Ovary (tissue), 9 donors: ENCODE measurements around the gene MYH9. TPM values are rescaled to one million over a fixed set of nuclear protein-coding genes. Genes with fewer than 3 reads are reported as not detected.

Experiments
- DNase-seq, 5 donors: peaks; one replicate each; pipeline ENCODE4 v3.0.0-alpha.2; 2019 to 2020
- H3K27ac ChIP-seq, 2 donors: fragments of 200-600 bp; one replicate each; pipeline versions ENCODE4 v1.5.1 to v1.8.0; 2019 to 2022
- H3K27me3 ChIP-seq: fragments of 200-600 bp; one replicate; pipeline ENCODE4 v1.8.0; 2022
- H3K36me3 ChIP-seq: fragments of 200-600 bp; sonication (generic); one replicate; pipeline ENCODE4 v1.5.1; 2019
- H3K4me1 ChIP-seq: one replicate; pipeline ENCODE4 v1.8.1; 2013; ENCODE audit warnings: mild to moderate bottlenecking, moderate library complexity; ENCODE audit not compliant: insufficient read depth
- H3K4me3 ChIP-seq: fragments of 200-600 bp; sonication (generic); one replicate; pipeline ENCODE4 v1.5.1; 2017
- H3K9me3 ChIP-seq, 2 donors: fragments of 200-600 bp in 1 of 2; sonication (generic) in 1 of 2; one replicate each; pipeline versions ENCODE4 v1.5.1 to v1.8.1; 2013 to 2019; ENCODE audit warnings: mild to moderate bottlenecking in 1 of 2, moderate library complexity in 1 of 2
- CTCF ChIP-seq, 3 donors: fragments of 450-650 bp in 2 of 3; fragments of 200-600 bp in 1 of 3; IDR thresholded peaks; one replicate each; pipeline versions ENCODE4 v1.5.1 to v1.8.0; 2016 to 2022; ENCODE audit warnings: antibody characterized with exemption in 3 of 3, mild to moderate bottlenecking in 1 of 3
- EP300 ChIP-seq: sonication (generic); formaldehyde crosslinking; IDR thresholded peaks from one replicate; pipeline ENCODE4 v1.6.1; 2017; ENCODE audit warnings: antibody characterized with exemption
- POLR2A ChIP-seq: fragments of 450-650 bp; IDR thresholded peaks from one replicate; pipeline ENCODE4 v1.6.1; 2017; ENCODE audit warnings: antibody characterized with exemption, mild to moderate bottlenecking, moderate library complexity
- WGBS, 3 donors: extraction: QIAGEN DNeasy Blood & Tissue Kit in 1 of 3; methylation state at CpG; one replicate each; pipeline versions ENCODE4 v1.1.5 to v1.1.7; 2013 to 2017; 5-methylcytosine and 5-hydroxymethylcytosine counted together
- intact Hi-C, 4 donors: fragments of 100-400 bp; cut with DNase I; formaldehyde crosslinking; loops; one replicate each; pipeline versions ENCODE4 v1.11.0 to v1.15.1; 2022 to 2023
- polyA plus RNA-seq, 2 donors: library from polyadenylated mRNA; stranded (reverse); fragments of 200-250 nt in 1 of 2; fragments of 350-450 nt in 1 of 2; fragmentation: Illumina TruSeq in 1 of 2; extraction: RNeasy Lipid Tissue Mini Kit (QIAGEN cat#74804) in 1 of 2; gene quantifications; one replicate each; pipeline ENCODE4 v1.2.3, GENCODE V29; 2013 to 2014
- total RNA-seq, 7 donors: library from RNA; depleted of rRNA in 2 of 7; stranded (reverse); fragments of >200 nt in 2 of 7; fragmentation: NEBNext Ultra II Directional in 3 of 7; extraction: Animal tissue kit (Norgen Biotek cat#: 25700) in 3 of 7; gene quantifications; one replicate each; pipeline versions ENCODE4 v1.1.0 to v1.2.4, GENCODE V29; 2016 to 2023
- donor health status: DM: no; HTN: no; CAD: no; lungs with moderate emphysema.
- donor health status: DM: no; HTN: no; CAD: no.
- donor health status: Bipolar disorder and iron deficiency.
- donor health status: DM: yes; HTN: yes; CAD: no.
- donor health status: DM: no; HTN: no; CAD: no.
- donor health status: DM: yes; HTN: yes; CAD: no.

MYH9 gene
- total and polyA plus RNA-seq, 9 donors: 128 to 530 (median 348) TPM

GRCh38 chr22:36259615-36260300 is 128.0 kb downstream of the MYH9 start:
- WGBS, 3 donors: 63 to 70% (median 66%) methylated on average over 14 of the region's 14 CpGs
- Histone ChIP-seq H3K36me3 (no peaks in the 10 kb centered on the region), H3K27me3 (no peaks in the 10 kb centered on the region), H3K4me3 (no peak overlapping the region), H3K9me3 (no peaks in the 10 kb centered on the region), H3K4me1 (peaks cover 11% of the 10 kb centered on the region), H3K27ac (peak overlapping the region in 1 of 2 donors; percentile 67)
- intact Hi-C loops: no loop called here
- TF ChIP-seq POLR2A: no peak
- TF ChIP-seq EP300: no peak
- no peak for TF ChIP-seq CTCF (IDR thresholded peaks at IDR 0.05)
- no peak for DNase-seq

DNA sequence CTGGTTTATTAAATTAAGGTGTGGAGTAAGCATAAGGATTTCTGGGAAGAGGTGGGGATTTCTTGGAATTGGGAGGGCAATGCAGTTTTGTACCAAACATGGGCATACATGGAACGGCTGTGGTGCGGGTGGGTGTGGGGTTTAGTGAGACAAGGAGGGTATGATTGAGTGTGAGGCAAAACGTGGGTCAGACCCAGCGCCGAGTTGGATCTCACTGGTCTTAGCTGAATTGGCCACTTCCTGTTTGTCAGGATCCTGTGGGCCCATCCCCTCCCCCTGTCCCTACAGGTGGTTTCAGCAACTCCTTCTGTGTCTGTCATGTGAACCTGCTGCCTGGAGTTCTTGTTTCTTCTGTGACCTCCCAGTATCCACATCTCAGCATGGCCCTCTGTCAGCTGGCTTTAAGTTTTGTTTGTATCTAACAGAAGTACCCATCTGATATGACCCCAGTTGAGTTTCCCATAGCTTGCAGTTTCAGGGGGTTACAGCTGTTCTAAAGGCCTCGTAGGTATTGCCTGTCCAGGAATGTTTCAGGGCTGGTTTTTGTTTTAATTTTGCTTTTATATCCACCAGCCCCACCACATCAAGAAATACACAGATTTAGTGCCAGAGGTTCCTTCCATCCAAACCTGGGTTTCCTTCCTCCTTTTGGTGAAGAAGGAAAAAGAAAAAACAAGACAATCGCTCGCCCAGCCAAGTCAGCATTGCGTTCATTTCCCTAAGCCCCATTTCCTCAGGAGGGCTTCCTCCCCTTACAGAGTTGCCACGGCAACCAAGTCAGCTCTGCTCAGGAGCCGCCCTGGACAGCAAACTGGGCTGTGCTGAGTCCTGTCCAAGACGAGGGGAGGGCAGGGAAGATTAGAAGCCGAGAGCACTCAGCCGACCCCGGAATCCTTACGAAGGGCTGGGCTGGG is 128.8 kb downstream of the MYH9 start:
- Histone ChIP-seq H3K27me3 (no peaks in the 10 kb centered on the region), H3K36me3 (no peaks in the 10 kb centered on the region), H3K4me1 (peaks cover 11% of the 10 kb centered on the region), H3K27ac (peak overlapping the region in 1 of 2 donors; percentile 67), H3K4me3 (no peak overlapping the region), H3K9me3 (no peaks in the 10 kb centered on the region)
- intact Hi-C loops: no loop called here
- 22 to 34% (median 30%) methylated on average over 16 of the region's 16 CpGs for WGBS, 3 donors
- TF ChIP-seq EP300: no peak
- TF ChIP-seq POLR2A: no peak
- TF ChIP-seq CTCF (IDR thresholded peaks at IDR 0.05): no peak
- peak; percentile 62 to 78 (median 70) for DNase-seq

DNA sequence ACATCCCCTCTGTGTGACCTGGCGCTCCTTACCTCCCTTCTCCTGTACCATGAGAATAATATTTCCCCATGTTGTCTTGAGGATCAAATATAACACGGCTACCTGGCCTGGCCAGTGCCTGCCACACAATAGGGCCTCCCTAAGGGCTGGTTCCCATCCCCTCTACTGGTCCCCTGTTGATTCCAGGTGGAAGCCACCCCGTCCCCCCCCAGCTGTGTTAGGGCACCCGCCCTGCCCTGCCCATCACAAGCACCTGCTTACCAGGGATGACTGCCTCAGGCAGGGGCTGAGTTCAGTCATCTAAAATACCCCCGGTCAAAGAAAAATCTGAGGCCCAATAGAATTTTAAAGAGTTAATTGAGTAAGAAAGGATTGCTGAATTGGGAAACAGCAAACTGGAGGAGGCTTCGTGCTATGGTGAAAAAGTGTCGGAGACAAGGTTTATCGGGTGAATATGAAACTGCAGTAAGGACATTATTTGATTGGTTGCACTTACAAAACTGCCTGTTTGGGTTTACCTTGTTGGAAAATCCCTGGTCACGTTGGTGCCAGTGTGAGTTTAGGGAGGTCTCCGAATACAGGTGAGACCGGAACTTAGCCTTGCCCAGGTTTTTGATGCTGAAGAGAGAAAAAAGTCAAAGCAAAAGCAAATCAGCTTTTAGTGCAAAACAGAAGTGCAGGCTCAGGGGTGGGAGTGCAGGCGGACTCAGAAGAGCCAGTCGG is 129.7 kb downstream of the MYH9 start:
- no peak for DNase-seq
- H3K4me3 ChIP-seq: no peak overlapping the region
- H3K27ac ChIP-seq: peak overlapping the region in 1 of 2 donors; percentile 67
- WGBS, 3 donors: 89 to 92% (median 91%) methylated on average over 13 of the region's 13 CpGs
- no peaks in the 10 kb centered on the region for H3K9me3 ChIP-seq
- TF ChIP-seq POLR2A (no peak), CTCF (IDR thresholded peaks at IDR 0.05) (no peak), EP300 (no peak)
- H3K36me3 ChIP-seq: no peaks in the 10 kb centered on the region
- peaks cover 14% of the 10 kb centered on the region for H3K4me1 ChIP-seq
- no peaks in the 10 kb centered on the region for H3K27me3 ChIP-seq
- intact Hi-C loops: no loop called here

- Histone ChIP-seq H3K36me3 (no peaks in the 10 kb centered on the region), H3K4me1 (peaks cover 14% of the 10 kb centered on the region), H3K4me3 (no peak overlapping the region), H3K27ac (no peak overlapping the region), H3K27me3 (no peaks in the 10 kb centered on the region), H3K9me3 (no peaks in the 10 kb centered on the region)
- DNase-seq: peak in 1 of 5 donors; percentile 23
- 75 to 87% (median 82%) methylated on average over 8 of the region's 8 CpGs for WGBS, 3 donors
- intact Hi-C loops: no loop called here
- TF ChIP-seq EP300: no peak
- no peak for TF ChIP-seq CTCF (IDR thresholded peaks at IDR 0.05)
- no peak for TF ChIP-seq POLR2A
Observed at GRCh38 chr22:36257308-36257707, 130.5 kb downstream of the MYH9 start.
